Body of pancreas (tissue), 4 donors: ENCODE data around the gene SOX11.

Experiments
- CTCF ChIP-seq, 7 experiments: fragments of 450-650 bp in 4 of 7; fragments of 200-600 bp in 3 of 7; sonication (generic) in 3 of 7; IDR thresholded peaks; one replicate each; pipeline ENCODE4 v1.5.1; 2016 to 2019; ENCODE audit warnings: antibody characterized with exemption in 7 of 7
- POLR2A ChIP-seq, 3 donors: fragments of 450-650 bp; IDR thresholded peaks; one replicate each; pipeline ENCODE4 v1.6.1; 2016; ENCODE audit warnings: antibody characterized with exemption in 3 of 3, mild to moderate bottlenecking in 2 of 3

- TF ChIP-seq POLR2A (IDR thresholded peaks at IDR 0.05) (no peak), CTCF (IDR thresholded peaks at IDR 0.05) (no peak)
Measured at GRCh38 chr2:5740817-5741216, 48.6 kb downstream of the SOX11 start.
